ENCODE results near the gene ZNF182. TPM values are rescaled to one million over a fixed set of nuclear protein-coding genes. Genes with fewer than 3 reads are reported as not detected.

Gene ZNF182
- total and polyA plus RNA-seq, 4 donors = 0.97 to 3.1 (median 2.2) TPM

DNA sequence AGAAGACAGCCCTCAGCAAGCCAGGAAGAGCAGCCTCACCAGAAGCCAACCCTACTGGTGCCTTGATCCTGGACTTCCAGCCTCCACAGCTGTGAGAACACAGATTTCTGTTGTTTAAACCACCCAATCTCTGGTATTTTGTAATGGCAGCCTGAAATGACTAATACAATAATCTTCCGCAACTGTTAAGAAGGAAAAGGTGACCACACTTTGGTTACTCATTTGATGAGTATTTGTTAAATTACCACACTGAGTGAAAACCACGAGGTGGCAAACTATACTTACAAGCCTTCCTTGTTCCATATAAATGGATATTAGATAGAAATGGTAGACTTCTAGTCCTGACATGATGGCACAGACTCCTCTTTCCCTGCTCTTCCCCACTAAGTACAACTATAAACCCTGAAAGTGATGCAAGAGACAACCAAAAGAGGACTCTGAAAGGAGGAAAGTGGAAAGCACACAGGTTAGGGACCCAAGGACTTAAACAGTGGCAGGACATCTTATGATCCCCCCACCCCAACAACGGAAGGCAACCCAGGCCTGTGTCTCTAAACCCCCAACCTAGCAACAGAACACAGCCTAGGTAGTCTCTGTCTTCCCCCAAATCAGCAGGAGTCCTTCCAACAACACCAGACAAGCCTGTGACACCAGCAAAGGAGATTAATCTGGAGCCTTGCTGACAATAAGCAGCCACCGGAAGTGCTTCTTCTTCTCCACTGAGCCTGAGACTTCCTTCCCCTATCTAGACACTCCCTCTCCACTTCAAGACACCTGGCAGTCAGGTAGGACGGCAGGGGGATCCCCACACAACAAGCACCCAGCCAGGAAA, 12.3 kb downstream of the ZNF182 start:
- DNase-seq (ENCODE audit: low spot score) = no peak
- TF ChIP-seq GABPA (IDR thresholded peaks at IDR 0.05 in 1 of 2, conservative IDR thresholded peaks at IDR 0.05 in 1 of 2) (no peak), YY1 (IDR thresholded peaks at IDR 0.05) (no peak), REST (IDR thresholded peaks at IDR 0.05) (no peak), FOXA2 (IDR thresholded peaks at IDR 0.05) (no peak), HNF4A (conservative IDR thresholded peaks at IDR 0.05) (no peak), TAF1 (conservative IDR thresholded peaks at IDR 0.05) (no peak), RXRA (IDR thresholded peaks at IDR 0.05) (no peak), RAD21 (IDR thresholded peaks at IDR 0.05) (no peak), SP1 (IDR thresholded peaks at IDR 0.05) (no peak), EGR1 (IDR thresholded peaks at IDR 0.05; ENCODE audit: low read depth in 2 of 2) (no peak), NR2F2 (IDR thresholded peaks at IDR 0.05) (no peak), FOXA1 (IDR thresholded peaks at IDR 0.05) (no peak), HNF4G (IDR thresholded peaks at IDR 0.05) (no peak)
- TF ChIP-seq, protein P1, sequence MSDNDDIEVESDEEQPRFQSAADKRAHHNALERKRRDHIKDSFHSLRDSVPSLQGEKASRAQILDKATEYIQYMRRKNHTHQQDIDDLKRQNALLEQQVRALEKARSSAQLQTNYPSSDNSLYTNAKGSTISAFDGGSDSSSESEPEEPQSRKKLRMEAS (IDR thresholded peaks at IDR 0.05) = no peak
- TF ChIP-seq, protein P2, sequence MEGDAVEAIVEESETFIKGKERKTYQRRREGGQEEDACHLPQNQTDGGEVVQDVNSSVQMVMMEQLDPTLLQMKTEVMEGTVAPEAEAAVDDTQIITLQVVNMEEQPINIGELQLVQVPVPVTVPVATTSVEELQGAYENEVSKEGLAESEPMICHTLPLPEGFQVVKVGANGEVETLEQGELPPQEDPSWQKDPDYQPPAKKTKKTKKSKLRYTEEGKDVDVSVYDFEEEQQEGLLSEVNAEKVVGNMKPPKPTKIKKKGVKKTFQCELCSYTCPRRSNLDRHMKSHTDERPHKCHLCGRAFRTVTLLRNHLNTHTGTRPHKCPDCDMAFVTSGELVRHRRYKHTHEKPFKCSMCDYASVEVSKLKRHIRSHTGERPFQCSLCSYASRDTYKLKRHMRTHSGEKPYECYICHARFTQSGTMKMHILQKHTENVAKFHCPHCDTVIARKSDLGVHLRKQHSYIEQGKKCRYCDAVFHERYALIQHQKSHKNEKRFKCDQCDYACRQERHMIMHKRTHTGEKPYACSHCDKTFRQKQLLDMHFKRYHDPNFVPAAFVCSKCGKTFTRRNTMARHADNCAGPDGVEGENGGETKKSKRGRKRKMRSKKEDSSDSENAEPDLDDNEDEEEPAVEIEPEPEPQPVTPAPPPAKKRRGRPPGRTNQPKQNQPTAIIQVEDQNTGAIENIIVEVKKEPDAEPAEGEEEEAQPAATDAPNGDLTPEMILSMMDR (IDR thresholded peaks at IDR 0.05; ENCODE audit: low read depth, low read length, missing input control) = no peak
- TF ChIP-seq, protein P3, sequence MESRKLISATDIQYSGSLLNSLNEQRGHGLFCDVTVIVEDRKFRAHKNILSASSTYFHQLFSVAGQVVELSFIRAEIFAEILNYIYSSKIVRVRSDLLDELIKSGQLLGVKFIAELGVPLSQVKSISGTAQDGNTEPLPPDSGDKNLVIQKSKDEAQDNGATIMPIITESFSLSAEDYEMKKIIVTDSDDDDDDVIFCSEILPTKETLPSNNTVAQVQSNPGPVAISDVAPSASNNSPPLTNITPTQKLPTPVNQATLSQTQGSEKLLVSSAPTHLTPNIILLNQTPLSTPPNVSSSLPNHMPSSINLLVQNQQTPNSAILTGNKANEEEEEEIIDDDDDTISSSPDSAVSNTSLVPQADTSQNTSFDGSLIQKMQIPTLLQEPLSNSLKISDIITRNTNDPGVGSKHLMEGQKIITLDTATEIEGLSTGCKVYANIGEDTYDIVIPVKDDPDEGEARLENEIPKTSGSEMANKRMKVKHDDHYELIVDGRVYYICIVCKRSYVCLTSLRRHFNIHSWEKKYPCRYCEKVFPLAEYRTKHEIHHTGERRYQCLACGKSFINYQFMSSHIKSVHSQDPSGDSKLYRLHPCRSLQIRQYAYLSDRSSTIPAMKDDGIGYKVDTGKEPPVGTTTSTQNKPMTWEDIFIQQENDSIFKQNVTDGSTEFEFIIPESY (IDR thresholded peaks at IDR 0.05) = no peak
- TF ChIP-seq, protein P4, sequence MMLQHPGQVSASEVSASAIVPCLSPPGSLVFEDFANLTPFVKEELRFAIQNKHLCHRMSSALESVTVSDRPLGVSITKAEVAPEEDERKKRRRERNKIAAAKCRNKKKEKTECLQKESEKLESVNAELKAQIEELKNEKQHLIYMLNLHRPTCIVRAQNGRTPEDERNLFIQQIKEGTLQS (IDR thresholded peaks at IDR 0.05) = no peak
- Histone ChIP-seq H3K27ac (ENCODE audit: low read depth in 1 of 2, low read length in 2 of 2) (no peak overlapping the region), H3K4me1 (ENCODE audit: control insufficient read depth in 4 of 4, insufficient read depth in 4 of 4, low read length in 3 of 4) (no peaks in the 10 kb centered on the region), H3K27me3 (ENCODE audit: control insufficient read depth in 4 of 4, insufficient read depth in 4 of 4, low read length in 3 of 4) (peaks cover 0 to 3% (median 0%) of the 10 kb centered on the region in 4 donors), H3K4me3 (ENCODE audit: low read depth in 1 of 3, low read length in 3 of 3) (peak overlapping the region in 1 of 3 donors; percentile 33), H3K9ac (ENCODE audit: low read depth in 1 of 2, low read length in 2 of 2) (no peak overlapping the region), H3K36me3 (ENCODE audit: control insufficient read depth in 4 of 4, insufficient read depth in 3 of 4, low read depth in 1 of 4, low read length in 3 of 4) (peaks cover 8 to 27% (median 25%) of the 10 kb centered on the region in 4 donors), H3K9me3 (ENCODE audit: control insufficient read depth in 4 of 4, low read length in 3 of 4) (peaks cover 0 to 22% (median 3%) of the 10 kb centered on the region in 4 donors)
- WGBS = 86% methylated on average over 5 of the region's 5 CpGs
